ENCODE data around the gene CEACAM16. TPM values are rescaled to one million over a fixed set of nuclear protein-coding genes. Genes with fewer than 3 reads are reported as not detected.

The CEACAM16 gene
- total and polyA plus RNA-seq, 4 donors: 0.36 TPM; not detected in 3

GRCh38 chr19:44694184-44694579 is 4.8 kb upstream of the CEACAM16 start:
- Histone ChIP-seq H3K4me3 (ENCODE audit: low read length in 2 of 2) (no peak overlapping the region), H3K9me3 (ENCODE audit: control insufficient read depth, low read length) (no peaks in the 10 kb centered on the region), H3K27me3 (ENCODE audit: control insufficient read depth in 1 of 2, insufficient read depth in 2 of 2, low read length in 1 of 2) (no peaks in the 10 kb centered on the region), H3K36me3 (ENCODE audit: control insufficient read depth in 1 of 2, insufficient read depth in 2 of 2, low read length in 1 of 2) (no peaks in the 10 kb centered on the region), H3K27ac (ENCODE audit: low read depth in 1 of 2, low read length in 2 of 2) (no peak overlapping the region), H3K4me1 (ENCODE audit: control insufficient read depth in 1 of 2, insufficient read depth in 2 of 2, low read length in 2 of 2) (no peaks in the 10 kb centered on the region)
- ATAC-seq (ENCODE audit: low FRiP score) (no peak), DNase-seq (no peak)
- intact Hi-C loops (cut with DNase I): no loop called here
- WGBS, 2 donors: 72 to 94% methylated on average over 2 of the region's 2 CpGs

- H3K36me3 ChIP-seq (ENCODE audit: control insufficient read depth in 1 of 2, insufficient read depth in 2 of 2, low read length in 1 of 2): no peaks in the 10 kb centered on the region
- H3K9me3 ChIP-seq (ENCODE audit: control insufficient read depth, low read length): no peaks in the 10 kb centered on the region
- H3K4me1 ChIP-seq (ENCODE audit: control insufficient read depth in 1 of 2, insufficient read depth in 2 of 2, low read length in 2 of 2): no peaks in the 10 kb centered on the region
- 77 to 78% methylated on average over 22 of the region's 22 CpGs for WGBS, 2 donors
- intact Hi-C loops (cut with DNase I): no loop called here
- no peaks in the 10 kb centered on the region for H3K27me3 ChIP-seq (ENCODE audit: control insufficient read depth in 1 of 2, insufficient read depth in 2 of 2, low read length in 1 of 2)
- H3K27ac ChIP-seq (ENCODE audit: low read depth in 1 of 2, low read length in 2 of 2): no peak overlapping the region
- DNase-seq (no peak), ATAC-seq (ENCODE audit: low FRiP score) (no peak)
- H3K4me3 ChIP-seq (ENCODE audit: low read length in 2 of 2): no peak overlapping the region
Observed at GRCh38 chr19:44696939-44697669, 1.8 kb upstream of the CEACAM16 start.

- Histone ChIP-seq H3K9me3 (ENCODE audit: control insufficient read depth, low read length) (no peaks in the 10 kb centered on the region), H3K4me3 (ENCODE audit: low read length in 2 of 2) (no peak overlapping the region), H3K4me1 (ENCODE audit: control insufficient read depth in 1 of 2, insufficient read depth in 2 of 2, low read length in 2 of 2) (no peaks in the 10 kb centered on the region), H3K27ac (ENCODE audit: low read depth in 1 of 2, low read length in 2 of 2) (no peak overlapping the region), H3K27me3 (ENCODE audit: control insufficient read depth in 1 of 2, insufficient read depth in 2 of 2, low read length in 1 of 2) (no peaks in the 10 kb centered on the region), H3K36me3 (ENCODE audit: control insufficient read depth in 1 of 2, insufficient read depth in 2 of 2, low read length in 1 of 2) (no peaks in the 10 kb centered on the region)
- 86 to 91% methylated on average over 4 of the region's 4 CpGs for WGBS, 2 donors
- no peak for DNase-seq
- intact Hi-C loops (cut with DNase I): no loop called here
- no peak for ATAC-seq (ENCODE audit: low FRiP score)
Observed at GRCh38 chr19:44697670-44698034, 1.3 kb upstream of the CEACAM16 start.

- Histone ChIP-seq H3K27me3 (ENCODE audit: control insufficient read depth in 1 of 2, insufficient read depth in 2 of 2, low read length in 1 of 2) (no peaks in the 10 kb centered on the region), H3K4me3 (ENCODE audit: low read length in 2 of 2) (no peak overlapping the region), H3K36me3 (ENCODE audit: control insufficient read depth in 1 of 2, insufficient read depth in 2 of 2, low read length in 1 of 2) (no peaks in the 10 kb centered on the region), H3K4me1 (ENCODE audit: control insufficient read depth in 1 of 2, insufficient read depth in 2 of 2, low read length in 2 of 2) (no peaks in the 10 kb centered on the region), H3K27ac (ENCODE audit: low read depth in 1 of 2, low read length in 2 of 2) (no peak overlapping the region), H3K9me3 (ENCODE audit: control insufficient read depth, low read length) (no peaks in the 10 kb centered on the region)
- WGBS, 2 donors: 92 to 97% methylated on average over 5 of the region's 5 CpGs
- DNase-seq: no peak
- no peak for ATAC-seq (ENCODE audit: low FRiP score)
- intact Hi-C loops (cut with DNase I): no loop called here
Observed at GRCh38 chr19:44700547-44700946, 1.6 kb downstream of the CEACAM16 start.

DNA sequence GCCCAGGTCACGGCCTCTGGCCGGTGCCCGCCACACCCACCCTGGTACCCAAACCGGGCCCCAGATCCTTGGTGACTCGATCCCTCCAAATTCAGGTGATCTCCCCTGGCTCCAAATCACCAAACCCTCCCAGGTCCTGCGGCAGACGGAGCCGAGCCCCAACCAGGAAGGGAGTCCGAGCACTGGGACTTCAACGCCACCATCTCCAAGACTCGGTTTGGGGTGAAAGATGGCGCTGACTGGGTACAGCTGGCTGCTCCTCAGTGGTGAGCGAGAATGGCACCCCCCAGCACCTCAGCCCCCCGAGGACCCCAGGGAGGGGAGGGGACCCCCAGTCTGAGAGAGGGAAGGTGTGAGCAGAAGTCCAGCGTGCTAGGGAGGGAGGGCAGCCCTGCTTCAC is 2.3 kb downstream of the CEACAM16 start:
- no peak overlapping the region for H3K4me3 ChIP-seq (ENCODE audit: low read length in 2 of 2)
- H3K4me1 ChIP-seq (ENCODE audit: control insufficient read depth in 1 of 2, insufficient read depth in 2 of 2, low read length in 2 of 2): no peaks in the 10 kb centered on the region
- no peaks in the 10 kb centered on the region for H3K9me3 ChIP-seq (ENCODE audit: control insufficient read depth, low read length)
- no peak for DNase-seq
- no peaks in the 10 kb centered on the region for H3K36me3 ChIP-seq (ENCODE audit: control insufficient read depth in 1 of 2, insufficient read depth in 2 of 2, low read length in 1 of 2)
- no peak for ATAC-seq (ENCODE audit: low FRiP score)
- WGBS, 2 donors: 87 to 88% methylated on average over 13 to 15 of the region's 15 CpGs
- intact Hi-C loops (cut with DNase I): no loop called here
- H3K27ac ChIP-seq (ENCODE audit: low read depth in 1 of 2, low read length in 2 of 2): no peak overlapping the region
- H3K27me3 ChIP-seq (ENCODE audit: control insufficient read depth in 1 of 2, insufficient read depth in 2 of 2, low read length in 1 of 2): no peaks in the 10 kb centered on the region

DNA sequence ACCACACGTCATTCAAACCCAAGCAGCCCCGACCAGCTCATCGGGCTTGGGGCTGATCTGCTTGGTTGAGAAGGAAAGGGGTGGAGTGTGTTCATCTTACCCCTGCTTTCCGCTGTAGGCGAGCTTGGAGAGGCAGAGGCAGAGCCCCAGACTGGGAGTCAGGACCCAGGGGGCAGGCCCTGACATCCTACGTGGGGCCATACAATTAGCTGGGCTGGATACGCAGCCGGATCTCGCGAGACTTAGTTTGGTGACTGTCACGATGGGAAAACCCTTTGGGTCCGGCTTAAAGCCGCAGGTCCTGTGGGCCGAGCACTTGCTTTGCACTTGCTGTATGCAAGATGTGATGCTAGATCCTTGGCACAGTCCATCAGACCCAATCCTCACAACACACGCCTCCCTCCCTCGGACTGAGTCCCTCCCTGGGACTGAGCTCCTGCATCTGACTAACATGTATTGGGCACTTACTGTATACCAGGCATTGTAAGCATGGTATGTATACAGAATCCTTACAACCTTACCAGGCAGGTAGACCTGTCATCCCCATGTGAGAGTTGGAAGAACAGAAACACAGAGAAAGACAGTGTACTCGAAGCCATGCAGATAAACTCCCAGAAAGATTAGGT is 3.7 kb downstream of the CEACAM16 start:
- no peaks in the 10 kb centered on the region for H3K27me3 ChIP-seq (ENCODE audit: control insufficient read depth in 1 of 2, insufficient read depth in 2 of 2, low read length in 1 of 2)
- H3K4me1 ChIP-seq (ENCODE audit: control insufficient read depth in 1 of 2, insufficient read depth in 2 of 2, low read length in 2 of 2): no peaks in the 10 kb centered on the region
- H3K9me3 ChIP-seq (ENCODE audit: control insufficient read depth, low read length): no peaks in the 10 kb centered on the region
- H3K4me3 ChIP-seq (ENCODE audit: low read length in 2 of 2): no peak overlapping the region
- intact Hi-C loops (cut with DNase I): no loop called here
- H3K36me3 ChIP-seq (ENCODE audit: control insufficient read depth in 1 of 2, insufficient read depth in 2 of 2, low read length in 1 of 2): no peaks in the 10 kb centered on the region
- ATAC-seq (ENCODE audit: low FRiP score) (no peak), DNase-seq (no peak)
- H3K27ac ChIP-seq (ENCODE audit: low read depth in 1 of 2, low read length in 2 of 2): no peak overlapping the region
- WGBS, 2 donors: 89% methylated on average over 17 of the region's 17 CpGs

DNA sequence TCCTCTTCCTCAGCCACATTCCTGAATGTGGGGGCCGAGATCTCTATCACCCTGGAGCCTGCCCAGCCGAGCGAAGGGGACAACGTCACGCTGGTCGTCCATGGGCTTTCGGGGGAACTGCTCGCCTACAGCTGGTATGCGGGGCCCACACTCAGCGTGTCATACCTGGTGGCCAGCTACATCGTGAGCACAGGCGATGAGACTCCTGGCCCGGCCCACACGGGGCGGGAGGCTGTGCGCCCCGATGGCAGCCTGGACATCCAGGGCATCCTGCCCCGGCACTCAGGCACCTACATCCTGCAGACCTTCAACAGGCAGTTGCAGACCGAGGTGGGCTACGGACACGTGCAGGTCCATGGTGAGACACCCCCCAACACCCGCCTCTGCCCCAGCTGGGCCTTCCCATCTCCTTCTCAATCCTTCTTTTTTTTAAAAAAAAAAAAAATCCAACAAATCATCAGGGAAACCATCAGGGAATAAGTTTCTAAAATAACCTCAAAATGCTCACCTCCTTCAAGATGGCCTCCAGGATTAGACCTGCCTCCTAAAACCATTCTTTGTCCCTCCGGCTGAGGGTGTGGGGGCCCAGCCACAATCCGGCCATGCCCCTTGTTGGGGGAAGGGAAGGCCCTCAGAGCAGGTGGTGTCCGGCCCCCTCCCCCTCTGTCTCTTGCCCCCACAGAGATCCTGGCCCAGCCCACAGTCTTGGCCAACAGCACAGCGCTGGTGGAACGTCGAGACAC is 4.6 kb downstream of the CEACAM16 start:
- DNase-seq (no peak), ATAC-seq (ENCODE audit: low FRiP score) (no peak)
- Histone ChIP-seq H3K4me3 (ENCODE audit: low read length in 2 of 2) (no peak overlapping the region), H3K27ac (ENCODE audit: low read depth in 1 of 2, low read length in 2 of 2) (no peak overlapping the region), H3K27me3 (ENCODE audit: control insufficient read depth in 1 of 2, insufficient read depth in 2 of 2, low read length in 1 of 2) (no peaks in the 10 kb centered on the region), H3K9me3 (ENCODE audit: control insufficient read depth, low read length) (no peaks in the 10 kb centered on the region), H3K4me1 (ENCODE audit: control insufficient read depth in 1 of 2, insufficient read depth in 2 of 2, low read length in 2 of 2) (no peaks in the 10 kb centered on the region), H3K36me3 (ENCODE audit: control insufficient read depth in 1 of 2, insufficient read depth in 2 of 2, low read length in 1 of 2) (no peaks in the 10 kb centered on the region)
- intact Hi-C loops (cut with DNase I): no loop called here
- WGBS, 2 donors: 91 to 93% methylated on average over 28 of the region's 28 CpGs

- no peak for ATAC-seq (ENCODE audit: low FRiP score)
- intact Hi-C loops (cut with DNase I): no loop called here
- H3K36me3 ChIP-seq (ENCODE audit: control insufficient read depth in 1 of 2, insufficient read depth in 2 of 2, low read length in 1 of 2): no peaks in the 10 kb centered on the region
- no peaks in the 10 kb centered on the region for H3K4me1 ChIP-seq (ENCODE audit: control insufficient read depth in 1 of 2, insufficient read depth in 2 of 2, low read length in 2 of 2)
- no peaks in the 10 kb centered on the region for H3K27me3 ChIP-seq (ENCODE audit: control insufficient read depth in 1 of 2, insufficient read depth in 2 of 2, low read length in 1 of 2)
- WGBS, 2 donors: 86 to 91% methylated on average over 1 of the region's 1 CpG
- H3K27ac ChIP-seq (ENCODE audit: low read depth in 1 of 2, low read length in 2 of 2): no peak overlapping the region
- H3K9me3 ChIP-seq (ENCODE audit: control insufficient read depth, low read length): no peaks in the 10 kb centered on the region
- no peak for DNase-seq
- no peak overlapping the region for H3K4me3 ChIP-seq (ENCODE audit: low read length in 2 of 2)
Observed at GRCh38 chr19:44704982-44705381, 6.0 kb downstream of the CEACAM16 start.
